HG02973 (cell line): ENCODE results near the gene BTBD9.
"Not testable (repeated sequence)": the region's sequence is repeated elsewhere in the genome, so short reads cannot be mapped to it uniquely, and the experiment has no call there.

Experiments
- ATAC-seq: cut with Tn5 transposase; IDR thresholded peaks from one replicate; pipeline ENCODE4 v1.9.1; 2021; ENCODE audit warnings: moderate library complexity; ENCODE audit not compliant: unreplicated experiment

Gene BTBD9

GRCh38 chr6:38438097-38438496, 201.6 kb downstream of the BTBD9 start:
- ATAC-seq = no peak

GRCh38 chr6:38436726-38437465, 202.8 kb downstream of the BTBD9 start:
- ATAC-seq = no peak

DNA sequence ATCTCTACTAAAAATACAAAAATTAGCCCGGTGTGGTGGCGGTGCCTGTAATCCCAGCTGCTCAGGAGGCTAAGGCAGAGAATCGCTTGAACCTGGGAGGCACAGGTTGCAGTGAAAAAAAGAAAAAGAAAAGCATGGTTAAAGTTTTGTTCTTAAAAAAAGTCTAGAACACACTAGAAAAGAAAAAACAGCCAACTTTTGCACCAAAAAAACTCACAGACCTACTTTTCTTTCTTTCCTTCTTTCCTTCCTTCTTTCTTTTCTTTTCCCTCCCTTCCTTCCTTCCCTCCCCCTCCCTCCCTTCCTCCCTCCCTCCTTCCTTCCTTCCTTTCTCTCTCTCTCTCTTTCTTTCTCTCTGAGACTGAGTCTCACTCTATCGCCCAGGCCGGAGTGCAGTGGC, 204.4 kb downstream of the BTBD9 start:
- ATAC-seq = no peak

DNA sequence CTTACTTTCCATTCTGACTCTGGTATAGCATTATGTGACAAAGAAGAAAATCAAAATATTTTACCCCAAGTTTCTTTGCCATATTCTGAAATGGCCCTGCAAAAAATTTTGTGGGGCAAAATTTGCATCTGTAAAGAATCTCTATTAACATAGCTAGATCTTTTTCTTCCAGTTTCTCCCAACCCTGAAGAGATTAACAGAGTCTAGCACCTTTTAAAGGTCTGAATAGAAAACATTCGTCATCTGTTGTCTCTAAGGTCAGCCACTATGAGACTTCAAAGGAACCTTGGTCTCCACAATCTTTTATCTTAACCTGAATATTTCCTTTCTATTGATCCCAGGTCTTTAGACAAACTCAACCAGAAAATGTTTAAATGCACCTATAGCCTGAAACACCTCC, 205.7 kb downstream of the BTBD9 start:
- ATAC-seq = no peak

GRCh38 chr6:38432479-38432878, 207.2 kb downstream of the BTBD9 start:
- ATAC-seq = no peak

GRCh38 chr6:38432079-38432478, 207.7 kb downstream of the BTBD9 start:
- ATAC-seq = no peak

GRCh38 chr6:38429546-38429945, 210.2 kb downstream of the BTBD9 start:
- ATAC-seq = no peak

- ATAC-seq = peak; percentile 86
These were observed 212.1 kb downstream of the BTBD9 start for GRCh38 chr6:38427492-38428210.

DNA sequence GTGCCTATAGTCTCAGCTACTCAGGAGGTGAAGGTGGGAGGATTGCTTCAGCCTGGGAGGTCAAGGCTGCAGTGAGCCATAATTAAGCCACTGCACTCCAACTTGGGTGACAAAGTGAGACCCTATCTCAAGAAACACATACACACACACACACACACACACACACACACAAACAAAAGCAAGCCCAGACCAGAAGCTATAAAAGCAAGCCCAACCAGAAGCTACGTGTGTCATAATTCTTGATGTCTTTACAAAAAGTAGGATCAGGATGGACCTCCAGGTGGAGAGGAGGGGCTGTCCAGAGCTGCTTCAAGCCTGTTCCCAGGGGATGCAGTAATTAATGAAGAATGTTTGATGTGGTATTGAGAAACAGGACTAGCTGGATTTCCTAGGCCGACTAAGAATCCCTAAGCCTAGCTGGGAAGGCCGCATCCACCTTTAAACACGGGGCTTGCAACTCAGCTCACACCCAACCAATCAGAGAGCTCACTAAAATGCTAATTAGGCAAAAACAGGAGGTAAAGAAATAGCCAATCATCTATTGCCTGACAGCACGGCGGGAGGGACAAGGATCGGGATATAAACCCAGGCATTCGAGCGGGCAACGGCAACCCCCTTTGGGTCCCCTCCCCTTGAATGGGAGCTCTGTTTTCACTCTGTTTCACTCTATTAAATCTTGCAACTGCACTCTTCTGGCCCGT, 213.8 kb downstream of the BTBD9 start:
- not testable (repeated sequence) for ATAC-seq

DNA sequence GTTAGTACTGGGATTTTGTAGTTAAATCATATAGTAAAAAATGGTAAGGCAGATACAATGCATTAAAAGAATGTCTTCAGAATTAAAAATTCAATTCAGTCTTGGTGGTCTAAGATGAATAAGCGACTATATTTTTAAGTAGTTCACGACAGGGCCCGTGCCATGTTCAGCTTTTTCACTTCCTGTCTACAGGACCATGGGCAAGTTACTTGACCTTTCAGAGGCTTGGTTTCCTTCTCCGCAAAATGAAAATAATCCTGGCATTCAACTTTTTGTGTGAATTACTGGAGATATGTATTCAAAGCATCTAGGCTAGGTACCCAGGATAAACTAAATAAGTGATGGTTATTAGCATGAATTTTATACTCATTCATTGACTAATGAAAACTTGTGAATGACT, 216.0 kb downstream of the BTBD9 start:
- ATAC-seq = no peak

GRCh38 chr6:38420207-38420606, 219.5 kb downstream of the BTBD9 start:
- no peak for ATAC-seq

DNA sequence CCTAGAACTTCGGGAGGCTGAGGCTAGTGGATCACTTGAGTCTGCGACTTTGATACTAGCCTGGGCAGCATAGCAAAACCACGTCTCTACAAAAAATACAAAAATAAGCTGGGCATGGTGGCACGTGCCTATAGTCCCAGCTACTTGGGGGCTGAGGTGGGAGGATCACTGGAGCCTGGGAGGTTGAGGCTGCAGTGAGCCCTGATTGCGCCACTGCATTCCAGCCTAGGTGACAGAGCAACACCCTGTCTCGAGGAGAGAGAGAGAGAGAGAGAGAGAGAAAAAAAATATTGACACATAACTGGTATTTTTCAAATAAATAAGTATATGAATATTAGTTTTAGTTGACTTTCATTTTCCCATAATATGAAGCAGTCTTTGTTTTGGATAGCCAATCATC, 222.2 kb downstream of the BTBD9 start:
- no peak for ATAC-seq

DNA sequence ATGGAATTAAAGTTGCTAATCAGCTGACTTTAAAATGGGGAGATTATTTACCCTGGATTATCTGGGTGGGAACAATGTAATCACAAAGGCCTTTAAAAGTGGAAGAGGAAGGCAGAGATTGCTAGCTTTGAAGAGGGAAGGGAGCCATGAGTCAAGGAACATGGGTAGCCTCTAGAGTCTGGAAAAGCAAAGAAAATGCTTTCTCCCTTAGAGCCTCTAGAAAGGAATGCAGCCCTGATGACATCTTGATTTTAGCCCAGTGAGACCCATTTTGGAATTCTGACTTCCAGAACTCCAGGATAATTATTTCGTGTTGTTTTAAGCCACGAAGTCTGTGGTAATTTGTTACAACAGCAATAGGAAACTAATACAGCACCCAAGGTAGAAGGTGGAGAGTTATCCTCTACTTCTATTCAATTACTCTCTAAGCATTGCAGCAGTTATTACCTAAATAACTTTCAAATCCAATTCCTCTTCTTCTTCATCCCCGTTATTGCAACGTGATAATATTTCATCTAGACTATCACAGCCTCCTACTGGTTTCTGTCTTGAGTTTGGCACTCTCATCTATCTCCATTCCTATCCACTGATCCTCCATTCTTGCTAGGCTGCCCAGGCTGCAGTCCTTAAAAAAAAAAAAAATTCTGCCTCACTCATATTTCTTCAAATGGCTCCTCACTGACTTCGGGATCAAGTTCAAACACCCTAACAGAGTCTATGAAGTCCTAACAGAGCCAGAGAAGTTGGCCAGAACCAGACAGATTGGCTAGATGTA, 224.3 kb downstream of the BTBD9 start:
- ATAC-seq = no peak

- ATAC-seq = no peak
These were observed 226.5 kb downstream of the BTBD9 start for GRCh38 chr6:38413102-38413800.

DNA sequence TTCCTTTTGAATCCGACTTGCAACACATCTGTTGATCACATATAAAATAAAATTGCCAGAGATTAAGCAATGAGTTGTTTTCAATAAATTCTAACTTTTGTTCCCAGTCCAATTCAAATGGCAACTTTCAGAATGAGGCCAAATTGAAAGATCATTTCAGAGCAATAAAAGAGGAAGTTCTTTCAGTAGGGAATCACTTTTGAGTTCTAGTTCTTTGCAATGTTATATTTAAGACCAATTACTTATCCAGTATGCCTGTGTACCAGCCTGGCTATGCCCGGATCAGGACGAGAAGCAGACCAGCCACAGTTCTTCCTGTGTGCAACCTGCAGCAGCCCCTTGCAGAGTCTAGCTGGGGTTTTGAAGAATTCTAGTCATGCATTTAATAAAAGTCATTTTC, 232.5 kb downstream of the BTBD9 start:
- ATAC-seq = no peak

DNA sequence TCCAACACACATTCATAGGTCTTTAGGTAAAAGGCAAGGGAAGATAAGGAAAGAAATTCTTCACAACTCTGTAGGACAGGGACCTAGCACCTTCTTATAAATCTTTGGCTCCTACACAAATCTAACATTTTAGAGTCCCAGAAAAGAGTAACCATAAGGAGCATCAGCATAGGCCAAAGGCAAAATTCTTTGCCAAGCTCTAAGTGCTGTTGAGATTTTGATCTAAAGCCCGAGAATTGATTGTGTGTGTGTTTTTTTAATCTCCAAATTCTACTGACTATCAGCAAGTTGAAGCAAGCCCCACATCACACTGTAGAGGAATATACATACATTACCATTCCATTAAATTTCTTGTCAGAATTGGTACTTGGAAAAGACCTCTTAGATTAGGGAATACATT, 233.6 kb downstream of the BTBD9 start:
- no peak for ATAC-seq

GRCh38 chr6:38404900-38405556, 234.7 kb downstream of the BTBD9 start:
- ATAC-seq = no peak

- ATAC-seq = no peak
These were observed 235.4 kb downstream of the BTBD9 start for GRCh38 chr6:38404355-38404754.

GRCh38 chr6:38403548-38403947, 236.2 kb downstream of the BTBD9 start:
- no peak for ATAC-seq

GRCh38 chr6:38400764-38401163, 239.0 kb downstream of the BTBD9 start:
- no peak for ATAC-seq
